ENCODE measurements around the gene RC3H1. TPM values are rescaled to one million over a fixed set of nuclear protein-coding genes. Genes with fewer than 3 reads are reported as not detected.

The RC3H1 gene
- polyA plus RNA-seq, 2 of the 4 experiments (the other 2 are of a cell fraction) = 4.0 to 12.7 TPM

DNA sequence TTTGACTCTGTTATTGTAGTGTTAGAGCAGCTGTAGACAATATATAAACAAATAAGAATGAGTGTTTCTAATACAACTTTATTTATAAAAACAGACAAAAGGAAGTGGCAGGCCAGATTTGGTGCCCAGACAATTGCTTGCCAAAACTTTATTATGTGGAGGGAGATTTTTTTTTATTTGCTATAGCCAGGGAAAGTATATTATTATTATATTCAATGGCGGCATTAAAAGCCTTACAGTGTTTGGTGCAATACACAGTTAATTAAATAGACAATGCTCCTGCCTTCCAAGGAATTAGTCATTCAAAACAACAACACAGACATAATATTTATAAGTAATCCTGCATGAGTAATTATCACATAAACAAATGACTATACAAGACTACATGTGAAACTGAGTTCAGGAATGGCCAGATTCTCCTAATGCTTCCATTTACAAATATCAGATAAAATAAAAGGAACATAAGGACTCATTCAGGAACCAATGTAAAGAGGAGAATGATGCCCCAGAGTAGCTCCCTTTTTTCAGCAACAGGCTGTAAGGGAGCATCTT, 10.6 kb upstream of the RC3H1 start:
- H3K4me3 ChIP-seq = no peak overlapping the region
- CTCF ChIA-PET = no interaction called here
- WGBS (ENCODE audit: missing lambda C conversion rate) = 79% methylated on average over 1 of the region's 1 CpG
- H3K4me2 ChIP-seq = no peak overlapping the region
- TF ChIP-seq KDM1A (IDR thresholded peaks at IDR 0.05; ENCODE audit: low read depth) (no peak), HEYL (CRISPR knock-in tag; IDR thresholded peaks at IDR 0.05) (no peak), RNF2 (IDR thresholded peaks at IDR 0.05; ENCODE audit: borderline replicate concordance, low read depth) (no peak), EP300 (IDR thresholded peaks at IDR 0.05) (no peak), ZFP36 (IDR thresholded peaks at IDR 0.05; ENCODE audit: borderline replicate concordance, partially characterized antibody) (no peak), ESRRA (IDR thresholded peaks at IDR 0.05; ENCODE audit: borderline replicate concordance, low read length) (no peak), ZC3H11A (IDR thresholded peaks at IDR 0.05) (no peak), MAFK (IDR thresholded peaks at IDR 0.05; ENCODE audit: partially characterized antibody) (no peak), HOXB5 (CRISPR knock-in tag; IDR thresholded peaks at IDR 0.05) (no peak), SREBF2 (IDR thresholded peaks at IDR 0.05) (no peak), FOXS1 (CRISPR knock-in tag; IDR thresholded peaks at IDR 0.05) (no peak)
- TF ChIP-seq, protein P1, sequence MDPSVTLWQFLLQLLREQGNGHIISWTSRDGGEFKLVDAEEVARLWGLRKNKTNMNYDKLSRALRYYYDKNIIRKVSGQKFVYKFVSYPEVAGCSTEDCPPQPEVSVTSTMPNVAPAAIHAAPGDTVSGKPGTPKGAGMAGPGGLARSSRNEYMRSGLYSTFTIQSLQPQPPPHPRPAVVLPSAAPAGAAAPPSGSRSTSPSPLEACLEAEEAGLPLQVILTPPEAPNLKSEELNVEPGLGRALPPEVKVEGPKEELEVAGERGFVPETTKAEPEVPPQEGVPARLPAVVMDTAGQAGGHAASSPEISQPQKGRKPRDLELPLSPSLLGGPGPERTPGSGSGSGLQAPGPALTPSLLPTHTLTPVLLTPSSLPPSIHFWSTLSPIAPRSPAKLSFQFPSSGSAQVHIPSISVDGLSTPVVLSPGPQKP (IDR thresholded peaks at IDR 0.05; ENCODE audit: low read depth, low read length) = no peak
- TF ChIP-seq, protein P2, sequence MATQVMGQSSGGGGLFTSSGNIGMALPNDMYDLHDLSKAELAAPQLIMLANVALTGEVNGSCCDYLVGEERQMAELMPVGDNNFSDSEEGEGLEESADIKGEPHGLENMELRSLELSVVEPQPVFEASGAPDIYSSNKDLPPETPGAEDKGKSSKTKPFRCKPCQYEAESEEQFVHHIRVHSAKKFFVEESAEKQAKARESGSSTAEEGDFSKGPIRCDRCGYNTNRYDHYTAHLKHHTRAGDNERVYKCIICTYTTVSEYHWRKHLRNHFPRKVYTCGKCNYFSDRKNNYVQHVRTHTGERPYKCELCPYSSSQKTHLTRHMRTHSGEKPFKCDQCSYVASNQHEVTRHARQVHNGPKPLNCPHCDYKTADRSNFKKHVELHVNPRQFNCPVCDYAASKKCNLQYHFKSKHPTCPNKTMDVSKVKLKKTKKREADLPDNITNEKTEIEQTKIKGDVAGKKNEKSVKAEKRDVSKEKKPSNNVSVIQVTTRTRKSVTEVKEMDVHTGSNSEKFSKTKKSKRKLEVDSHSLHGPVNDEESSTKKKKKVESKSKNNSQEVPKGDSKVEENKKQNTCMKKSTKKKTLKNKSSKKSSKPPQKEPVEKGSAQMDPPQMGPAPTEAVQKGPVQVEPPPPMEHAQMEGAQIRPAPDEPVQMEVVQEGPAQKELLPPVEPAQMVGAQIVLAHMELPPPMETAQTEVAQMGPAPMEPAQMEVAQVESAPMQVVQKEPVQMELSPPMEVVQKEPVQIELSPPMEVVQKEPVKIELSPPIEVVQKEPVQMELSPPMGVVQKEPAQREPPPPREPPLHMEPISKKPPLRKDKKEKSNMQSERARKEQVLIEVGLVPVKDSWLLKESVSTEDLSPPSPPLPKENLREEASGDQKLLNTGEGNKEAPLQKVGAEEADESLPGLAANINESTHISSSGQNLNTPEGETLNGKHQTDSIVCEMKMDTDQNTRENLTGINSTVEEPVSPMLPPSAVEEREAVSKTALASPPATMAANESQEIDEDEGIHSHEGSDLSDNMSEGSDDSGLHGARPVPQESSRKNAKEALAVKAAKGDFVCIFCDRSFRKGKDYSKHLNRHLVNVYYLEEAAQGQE (IDR thresholded peaks at IDR 0.05) = no peak
- TF ChIP-seq, protein P3, sequence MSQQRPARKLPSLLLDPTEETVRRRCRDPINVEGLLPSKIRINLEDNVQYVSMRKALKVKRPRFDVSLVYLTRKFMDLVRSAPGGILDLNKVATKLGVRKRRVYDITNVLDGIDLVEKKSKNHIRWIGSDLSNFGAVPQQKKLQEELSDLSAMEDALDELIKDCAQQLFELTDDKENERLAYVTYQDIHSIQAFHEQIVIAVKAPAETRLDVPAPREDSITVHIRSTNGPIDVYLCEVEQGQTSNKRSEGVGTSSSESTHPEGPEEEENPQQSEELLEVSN (IDR thresholded peaks at IDR 0.05; ENCODE audit: borderline replicate concordance, low read depth) = no peak
- TF ChIP-seq, protein P4, sequence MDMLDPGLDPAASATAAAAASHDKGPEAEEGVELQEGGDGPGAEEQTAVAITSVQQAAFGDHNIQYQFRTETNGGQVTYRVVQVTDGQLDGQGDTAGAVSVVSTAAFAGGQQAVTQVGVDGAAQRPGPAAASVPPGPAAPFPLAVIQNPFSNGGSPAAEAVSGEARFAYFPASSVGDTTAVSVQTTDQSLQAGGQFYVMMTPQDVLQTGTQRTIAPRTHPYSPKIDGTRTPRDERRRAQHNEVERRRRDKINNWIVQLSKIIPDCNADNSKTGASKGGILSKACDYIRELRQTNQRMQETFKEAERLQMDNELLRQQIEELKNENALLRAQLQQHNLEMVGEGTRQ (IDR thresholded peaks at IDR 0.05) = no peak
- TF ChIP-seq, protein P5, sequence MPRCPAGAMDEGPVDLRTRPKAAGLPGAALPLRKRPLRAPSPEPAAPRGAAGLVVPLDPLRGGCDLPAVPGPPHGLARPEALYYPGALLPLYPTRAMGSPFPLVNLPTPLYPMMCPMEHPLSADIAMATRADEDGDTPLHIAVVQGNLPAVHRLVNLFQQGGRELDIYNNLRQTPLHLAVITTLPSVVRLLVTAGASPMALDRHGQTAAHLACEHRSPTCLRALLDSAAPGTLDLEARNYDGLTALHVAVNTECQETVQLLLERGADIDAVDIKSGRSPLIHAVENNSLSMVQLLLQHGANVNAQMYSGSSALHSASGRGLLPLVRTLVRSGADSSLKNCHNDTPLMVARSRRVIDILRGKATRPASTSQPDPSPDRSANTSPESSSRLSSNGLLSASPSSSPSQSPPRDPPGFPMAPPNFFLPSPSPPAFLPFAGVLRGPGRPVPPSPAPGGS (IDR thresholded peaks at IDR 0.05) = no peak
- TF ChIP-seq, protein P6, sequence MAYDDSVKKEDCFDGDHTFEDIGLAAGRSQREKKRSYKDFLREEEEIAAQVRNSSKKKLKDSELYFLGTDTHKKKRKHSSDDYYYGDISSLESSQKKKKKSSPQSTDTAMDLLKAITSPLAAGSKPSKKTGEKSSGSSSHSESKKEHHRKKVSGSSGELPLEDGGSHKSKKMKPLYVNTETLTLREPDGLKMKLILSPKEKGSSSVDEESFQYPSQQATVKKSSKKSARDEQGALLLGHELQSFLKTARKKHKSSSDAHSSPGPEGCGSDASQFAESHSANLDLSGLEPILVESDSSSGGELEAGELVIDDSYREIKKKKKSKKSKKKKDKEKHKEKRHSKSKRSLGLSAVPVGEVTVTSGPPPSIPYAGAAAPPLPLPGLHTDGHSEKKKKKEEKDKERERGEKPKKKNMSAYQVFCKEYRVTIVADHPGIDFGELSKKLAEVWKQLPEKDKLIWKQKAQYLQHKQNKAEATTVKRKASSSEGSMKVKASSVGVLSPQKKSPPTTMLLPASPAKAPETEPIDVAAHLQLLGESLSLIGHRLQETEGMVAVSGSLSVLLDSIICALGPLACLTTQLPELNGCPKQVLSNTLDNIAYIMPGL (CRISPR knock-in tag; IDR thresholded peaks at IDR 0.05; ENCODE audit: borderline replicate concordance) = no peak
- H3K9me3 ChIP-seq = no peaks in the 10 kb centered on the region
- no peak for DNase-seq (ENCODE audit: low read depth in 1 of 2, low spot score in 1 of 2)
- no peak for ATAC-seq
- no peak for FAIRE-seq
- POLR2A ChIA-PET = interaction anchor here (1.2 kb wide), 1 partner anchor 164 kb away, joined by 3 read pairs; the partner anchor contains the start of gene ZBTB37
- peaks cover 7% of the 10 kb centered on the region; the same call in 2 of the 3 replicates for H3K4me1 ChIP-seq
- H3K27ac ChIP-seq = no peak overlapping the region
